ENCODE measurements around the gene MYEF2. TPM values are rescaled to one million over a fixed set of nuclear protein-coding genes. Genes with fewer than 3 reads are reported as not detected.

Gene MYEF2
- total RNA-seq, 1 donor from 2014 or later: 23.1 TPM

DNA sequence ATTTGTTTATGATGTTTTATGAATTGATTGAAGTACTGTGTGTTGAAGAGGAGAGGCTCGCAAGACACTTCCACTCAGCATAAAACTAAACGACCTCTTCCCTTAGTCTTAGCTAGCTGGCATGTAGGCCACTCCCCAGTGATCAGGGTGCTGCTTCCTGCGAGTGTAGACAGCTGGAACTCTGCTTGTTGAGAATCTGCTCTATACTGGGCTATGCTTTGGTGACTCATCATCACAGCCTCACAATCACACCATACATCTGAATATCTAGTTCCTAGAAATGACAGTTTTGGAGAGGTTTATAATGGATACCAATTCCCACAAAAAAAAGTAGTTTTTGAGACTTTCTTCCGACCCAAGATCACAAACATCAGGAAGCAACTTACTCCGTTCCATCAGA is 58.8 kb downstream of the MYEF2 start:
- no peaks in the 10 kb centered on the region for H3K9me3 Mint-ChIP-seq
- CTCF ChIA-PET: no interaction called here
- intact Hi-C loops (cut with micrococcal nuclease): no loop called here
- H3K27ac Mint-ChIP-seq: no peak overlapping the region
- POLR2A ChIA-PET: no interaction called here
- H3K27me3 Mint-ChIP-seq: peaks cover 10% of the 10 kb centered on the region
- H3K4me1 Mint-ChIP-seq: no peaks in the 10 kb centered on the region
- DNase-seq (no peak), ATAC-seq (ENCODE audit: low read depth) (no peak)
- H3K36me3 Mint-ChIP-seq (ENCODE audit: low read depth): no peaks in the 10 kb centered on the region
- TF ChIP-seq, protein P1, sequence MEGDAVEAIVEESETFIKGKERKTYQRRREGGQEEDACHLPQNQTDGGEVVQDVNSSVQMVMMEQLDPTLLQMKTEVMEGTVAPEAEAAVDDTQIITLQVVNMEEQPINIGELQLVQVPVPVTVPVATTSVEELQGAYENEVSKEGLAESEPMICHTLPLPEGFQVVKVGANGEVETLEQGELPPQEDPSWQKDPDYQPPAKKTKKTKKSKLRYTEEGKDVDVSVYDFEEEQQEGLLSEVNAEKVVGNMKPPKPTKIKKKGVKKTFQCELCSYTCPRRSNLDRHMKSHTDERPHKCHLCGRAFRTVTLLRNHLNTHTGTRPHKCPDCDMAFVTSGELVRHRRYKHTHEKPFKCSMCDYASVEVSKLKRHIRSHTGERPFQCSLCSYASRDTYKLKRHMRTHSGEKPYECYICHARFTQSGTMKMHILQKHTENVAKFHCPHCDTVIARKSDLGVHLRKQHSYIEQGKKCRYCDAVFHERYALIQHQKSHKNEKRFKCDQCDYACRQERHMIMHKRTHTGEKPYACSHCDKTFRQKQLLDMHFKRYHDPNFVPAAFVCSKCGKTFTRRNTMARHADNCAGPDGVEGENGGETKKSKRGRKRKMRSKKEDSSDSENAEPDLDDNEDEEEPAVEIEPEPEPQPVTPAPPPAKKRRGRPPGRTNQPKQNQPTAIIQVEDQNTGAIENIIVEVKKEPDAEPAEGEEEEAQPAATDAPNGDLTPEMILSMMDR (IDR thresholded peaks at IDR 0.05): no peak
- H3K4me3 Mint-ChIP-seq: no peak overlapping the region

DNA sequence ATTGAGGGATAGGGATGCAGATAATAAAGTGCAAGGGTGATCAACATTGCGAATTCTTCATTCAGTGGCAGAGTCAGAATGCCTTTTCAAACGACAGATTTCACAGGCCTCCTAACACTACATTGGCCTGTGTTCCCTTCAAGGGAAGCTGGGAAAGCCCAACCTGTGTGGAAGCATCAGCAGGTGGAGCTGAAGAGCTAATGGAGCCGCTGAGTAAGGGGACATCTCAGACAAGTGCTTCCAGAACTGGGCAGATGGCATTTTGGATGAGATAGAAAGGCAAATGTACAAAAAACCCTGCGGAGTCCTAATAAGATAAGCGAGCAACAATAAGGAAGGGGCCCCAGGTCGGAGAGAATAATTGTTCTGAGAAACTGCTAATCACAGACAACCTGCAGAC is 65.9 kb downstream of the MYEF2 start:
- Mint-ChIP-seq H3K27ac (no peak overlapping the region), H3K36me3 (ENCODE audit: low read depth) (no peaks in the 10 kb centered on the region), H3K4me3 (no peak overlapping the region), H3K4me1 (no peaks in the 10 kb centered on the region), H3K27me3 (peaks cover 19% of the 10 kb centered on the region), H3K9me3 (no peaks in the 10 kb centered on the region)
- ChIA-PET CTCF (interaction anchor here (0.7 to 1.0 kb wide), 2 partner anchors 173 to 240 kb away, joined by 4 to 5 read pairs; no protein-coding TSS in a partner anchor), POLR2A (no interaction called here)
- intact Hi-C loops (cut with micrococcal nuclease): loop anchor here (1.0 to 5.0 kb wide), 2 partner anchors 173 to 240 kb away; no protein-coding TSS in a partner anchor
- TF ChIP-seq, protein P1 (IDR thresholded peaks at IDR 0.05): no peak
- DNase-seq (no peak), ATAC-seq (ENCODE audit: low read depth) (no peak)

DNA sequence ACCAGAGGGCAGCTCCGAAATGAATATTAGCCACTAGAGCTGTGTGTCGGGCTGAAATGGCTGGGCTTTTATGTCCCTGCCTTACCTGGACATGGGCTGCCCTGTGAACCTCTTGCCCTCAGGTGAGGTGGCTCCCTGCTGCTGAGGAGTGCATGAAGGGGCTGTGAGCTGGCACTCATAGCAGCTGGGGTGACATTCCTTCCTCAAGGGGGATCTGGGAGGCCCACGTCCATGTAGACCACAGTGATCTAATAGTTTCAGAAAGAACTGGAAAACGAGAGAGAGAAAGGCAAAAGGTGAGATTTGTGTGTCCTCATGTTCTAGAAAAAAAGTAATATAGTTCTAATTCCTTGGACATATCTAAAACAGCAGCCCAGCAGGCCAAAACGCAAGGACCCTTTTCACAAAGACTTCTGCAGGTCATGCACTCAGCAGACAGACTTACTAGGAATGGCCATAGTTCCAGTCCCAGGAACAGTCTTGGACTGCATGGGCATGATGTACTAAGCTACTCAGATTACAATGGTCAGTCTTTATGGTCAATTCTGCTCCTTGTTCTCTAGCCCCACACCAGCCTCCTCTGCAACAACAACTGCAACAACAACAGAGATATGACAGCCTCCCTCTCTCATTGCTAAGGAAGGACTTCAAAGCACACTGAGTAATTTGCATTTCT is 68.1 kb downstream of the MYEF2 start:
- CTCF ChIA-PET: no interaction called here

DNA sequence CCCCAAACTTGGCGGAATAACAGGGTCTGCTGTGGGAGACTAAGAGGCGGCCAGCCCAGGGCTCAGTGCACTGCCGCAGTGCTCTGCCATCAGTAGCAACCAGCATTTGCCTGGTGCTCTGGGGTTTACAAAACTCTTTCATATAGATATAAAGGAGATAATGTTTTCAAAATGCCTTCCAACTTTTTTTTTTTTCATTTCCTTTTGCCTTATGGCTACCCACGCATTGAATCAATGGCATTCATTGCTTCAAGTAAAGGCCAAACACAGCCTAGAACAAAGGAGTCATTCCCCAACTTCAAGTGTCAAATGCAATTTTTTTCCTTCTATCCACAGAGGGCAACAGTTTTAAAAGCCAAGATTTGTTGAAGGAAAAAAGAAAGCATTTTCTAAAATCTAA is 68.9 kb downstream of the MYEF2 start:
- Mint-ChIP-seq H3K36me3 (ENCODE audit: low read depth) (no peaks in the 10 kb centered on the region), H3K27me3 (peaks cover 15% of the 10 kb centered on the region), H3K4me1 (no peaks in the 10 kb centered on the region), H3K27ac (no peak overlapping the region), H3K4me3 (no peak overlapping the region), H3K9me3 (no peaks in the 10 kb centered on the region)
- no peak for ATAC-seq (ENCODE audit: low read depth)
- TF ChIP-seq, protein P1 (IDR thresholded peaks at IDR 0.05): no peak
- intact Hi-C loops (cut with micrococcal nuclease): no loop called here
- no peak for DNase-seq
- POLR2A ChIA-PET: no interaction called here
- CTCF ChIA-PET: no interaction called here

More for the DNA sequence above, 68.1 kb downstream of the MYEF2 start:
- Mint-ChIP-seq H3K4me1 (no peaks in the 10 kb centered on the region), H3K4me3 (no peak overlapping the region), H3K36me3 (ENCODE audit: low read depth) (no peaks in the 10 kb centered on the region), H3K27me3 (peaks cover 20% of the 10 kb centered on the region), H3K27ac (no peak overlapping the region), H3K9me3 (no peaks in the 10 kb centered on the region)
- POLR2A ChIA-PET: no interaction called here
- TF ChIP-seq, protein P1 (IDR thresholded peaks at IDR 0.05): no peak
- DNase-seq (no peak), ATAC-seq (ENCODE audit: low read depth) (no peak)
- intact Hi-C loops (cut with micrococcal nuclease): loop anchor here (5.0 kb wide), 1 partner anchor 242 kb away; no protein-coding TSS in a partner anchor

DNA sequence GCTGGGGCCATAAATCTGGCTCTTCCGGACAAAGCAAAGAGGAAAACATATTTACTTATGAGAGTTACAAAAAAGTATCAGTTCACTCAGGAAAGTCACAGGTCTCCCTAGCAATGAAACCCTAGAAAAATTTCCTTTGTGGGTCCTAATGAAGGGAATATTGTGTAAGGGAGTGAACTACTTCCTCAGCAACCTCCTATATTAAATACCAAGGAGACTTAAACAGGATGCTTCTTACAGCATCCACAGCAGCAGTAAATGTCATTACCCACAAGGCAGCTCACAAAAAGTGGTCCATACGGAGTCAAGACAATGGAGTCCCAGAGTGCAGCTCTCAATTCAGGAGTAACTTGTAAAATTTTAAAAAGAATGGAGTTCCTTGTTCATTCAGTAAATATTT is 72.2 kb downstream of the MYEF2 start:
- TF ChIP-seq, protein P1 (IDR thresholded peaks at IDR 0.05): no peak
- CTCF ChIA-PET: interaction anchor here (1.0 kb wide), 1 partner anchor 8 kb away, joined by 3 read pairs; no protein-coding TSS in a partner anchor
- H3K4me3 Mint-ChIP-seq: no peak overlapping the region
- intact Hi-C loops (cut with micrococcal nuclease): no loop called here
- no peak overlapping the region for H3K27ac Mint-ChIP-seq
- peaks cover 13% of the 10 kb centered on the region for H3K27me3 Mint-ChIP-seq
- ATAC-seq (ENCODE audit: low read depth) (no peak), DNase-seq (no peak)
- H3K9me3 Mint-ChIP-seq: no peaks in the 10 kb centered on the region
- POLR2A ChIA-PET: no interaction called here
- no peaks in the 10 kb centered on the region for H3K36me3 Mint-ChIP-seq (ENCODE audit: low read depth)
- H3K4me1 Mint-ChIP-seq: no peaks in the 10 kb centered on the region

Measured in activated B cell treated with CpG ODN at 0.5 μM for 24 hours (primary cell).